ENCODE measurements around the gene SDK2.

DNA sequence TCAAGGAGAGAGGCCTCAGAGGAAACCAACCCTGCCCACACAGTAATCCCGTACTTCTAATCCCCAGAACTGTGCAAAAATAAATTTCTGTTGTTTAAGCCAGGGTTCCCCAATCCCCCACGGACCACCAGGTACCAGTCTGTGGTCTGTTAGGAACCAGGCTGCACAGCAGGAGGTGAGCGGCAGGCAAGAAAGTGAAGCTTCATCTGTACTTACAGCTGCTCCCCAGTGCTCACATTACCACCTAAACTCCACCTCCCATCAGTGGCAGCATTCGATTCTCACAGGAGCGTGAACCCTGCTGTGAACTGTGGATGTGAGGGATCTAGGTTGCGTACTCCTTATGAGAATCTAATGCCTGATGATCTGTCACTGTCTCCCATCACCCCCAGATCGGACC lies 231.3 kb downstream of the SDK2 start:
- TF ChIP-seq, protein P1, sequence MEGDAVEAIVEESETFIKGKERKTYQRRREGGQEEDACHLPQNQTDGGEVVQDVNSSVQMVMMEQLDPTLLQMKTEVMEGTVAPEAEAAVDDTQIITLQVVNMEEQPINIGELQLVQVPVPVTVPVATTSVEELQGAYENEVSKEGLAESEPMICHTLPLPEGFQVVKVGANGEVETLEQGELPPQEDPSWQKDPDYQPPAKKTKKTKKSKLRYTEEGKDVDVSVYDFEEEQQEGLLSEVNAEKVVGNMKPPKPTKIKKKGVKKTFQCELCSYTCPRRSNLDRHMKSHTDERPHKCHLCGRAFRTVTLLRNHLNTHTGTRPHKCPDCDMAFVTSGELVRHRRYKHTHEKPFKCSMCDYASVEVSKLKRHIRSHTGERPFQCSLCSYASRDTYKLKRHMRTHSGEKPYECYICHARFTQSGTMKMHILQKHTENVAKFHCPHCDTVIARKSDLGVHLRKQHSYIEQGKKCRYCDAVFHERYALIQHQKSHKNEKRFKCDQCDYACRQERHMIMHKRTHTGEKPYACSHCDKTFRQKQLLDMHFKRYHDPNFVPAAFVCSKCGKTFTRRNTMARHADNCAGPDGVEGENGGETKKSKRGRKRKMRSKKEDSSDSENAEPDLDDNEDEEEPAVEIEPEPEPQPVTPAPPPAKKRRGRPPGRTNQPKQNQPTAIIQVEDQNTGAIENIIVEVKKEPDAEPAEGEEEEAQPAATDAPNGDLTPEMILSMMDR (conservative IDR thresholded peaks at IDR 0.05; ENCODE audit: low read depth in 2 of 2), result no peak
- no peak for TF ChIP-seq POLR2AphosphoS5 (IDR thresholded peaks at IDR 0.05; ENCODE audit: low read depth)
